Neuron (in vitro differentiated cells): ENCODE measurements around the gene MICAL2.

Experiments
- H2AFZ ChIP-seq: one replicate; pipeline ENCODE4 v1.6.1; 2013; ENCODE audit warnings: low read depth, mild to moderate bottlenecking, inconsistent platforms, low read length, moderate library complexity
- H3K27me3 ChIP-seq: one replicate; pipeline ENCODE4 v1.6.1; 2013; ENCODE audit warnings: low read length; ENCODE audit not compliant: insufficient read depth
- H3K36me3 ChIP-seq: one replicate; pipeline ENCODE4 v1.6.1; 2013; ENCODE audit warnings: low read length; ENCODE audit not compliant: insufficient read depth
- H3K4me1 ChIP-seq: one replicate; pipeline ENCODE4 v1.6.1; 2013; ENCODE audit warnings: low read length; ENCODE audit not compliant: insufficient read depth
- H3K4me3 ChIP-seq: 2 replicates; pipeline ENCODE4 v1.5.1; 2013; ENCODE audit warnings: mild to moderate bottlenecking, low read length, moderate library complexity
- H3K9me3 ChIP-seq: one replicate; pipeline ENCODE4 v1.6.1; 2013; ENCODE audit warnings: low read length

MICAL2 gene

GRCh38 chr11:12130180-12130980 lies 20.0 kb downstream of the MICAL2 start:
- Histone ChIP-seq H3K4me1 (no peaks in the 10 kb centered on the region), H3K27me3 (peaks cover 3% of the 10 kb centered on the region), H3K4me3 (no peak overlapping the region), H3K9me3 (no peaks in the 10 kb centered on the region), H3K36me3 (no peaks in the 10 kb centered on the region), H2AFZ (no peak overlapping the region)

- H3K36me3 ChIP-seq = no peaks in the 10 kb centered on the region
Observed at GRCh38 chr11:12131943-12132789, 21.8 kb downstream of the MICAL2 start.

GRCh38 chr11:12132790-12133145 lies 22.4 kb downstream of the MICAL2 start:
- H2AFZ ChIP-seq = no peak overlapping the region
- no peak overlapping the region for H3K4me3 ChIP-seq
- peaks cover 3% of the 10 kb centered on the region for H3K27me3 ChIP-seq
- peaks cover 2% of the 10 kb centered on the region for H3K4me1 ChIP-seq
- no peaks in the 10 kb centered on the region for H3K9me3 ChIP-seq
- H3K36me3 ChIP-seq = no peaks in the 10 kb centered on the region

More at GRCh38 chr11:12131943-12132789, 21.8 kb downstream of the MICAL2 start:
- H3K27me3 ChIP-seq = peaks cover 3% of the 10 kb centered on the region
- H3K4me3 ChIP-seq = no peak overlapping the region
- no peaks in the 10 kb centered on the region for H3K4me1 ChIP-seq
- H2AFZ ChIP-seq = no peak overlapping the region
- H3K9me3 ChIP-seq = no peaks in the 10 kb centered on the region

GRCh38 chr11:12133547-12134235 lies 23.3 kb downstream of the MICAL2 start:
- H2AFZ ChIP-seq = no peak overlapping the region
- peaks cover 9% of the 10 kb centered on the region for H3K4me1 ChIP-seq
- H3K36me3 ChIP-seq = no peaks in the 10 kb centered on the region
- H3K9me3 ChIP-seq = no peaks in the 10 kb centered on the region
- H3K4me3 ChIP-seq = no peak overlapping the region
- H3K27me3 ChIP-seq = peaks cover 3% of the 10 kb centered on the region

- Histone ChIP-seq H3K36me3 (no peaks in the 10 kb centered on the region), H3K4me3 (no peak overlapping the region), H3K4me1 (peaks cover 9% of the 10 kb centered on the region), H3K27me3 (peaks cover 3% of the 10 kb centered on the region), H2AFZ (no peak overlapping the region), H3K9me3 (no peaks in the 10 kb centered on the region)
Observed at GRCh38 chr11:12134236-12134585, 23.8 kb downstream of the MICAL2 start.

- H3K9me3 ChIP-seq = no peaks in the 10 kb centered on the region
- H3K27me3 ChIP-seq = peaks cover 3% of the 10 kb centered on the region
- H3K36me3 ChIP-seq = no peaks in the 10 kb centered on the region
- no peak overlapping the region for H2AFZ ChIP-seq
- no peak overlapping the region for H3K4me3 ChIP-seq
- H3K4me1 ChIP-seq = peaks cover 9% of the 10 kb centered on the region
Observed at GRCh38 chr11:12135185-12135584, 24.8 kb downstream of the MICAL2 start.

GRCh38 chr11:12137005-12137690 lies 26.8 kb downstream of the MICAL2 start:
- no peaks in the 10 kb centered on the region for H3K9me3 ChIP-seq
- no peaks in the 10 kb centered on the region for H3K36me3 ChIP-seq
- no peak overlapping the region for H2AFZ ChIP-seq
- H3K4me1 ChIP-seq = peaks cover 9% of the 10 kb centered on the region
- peaks cover 3% of the 10 kb centered on the region for H3K27me3 ChIP-seq
- no peak overlapping the region for H3K4me3 ChIP-seq

GRCh38 chr11:12137938-12138731 lies 27.7 kb downstream of the MICAL2 start:
- peak overlapping the region; percentile 39 for H2AFZ ChIP-seq
- peaks cover 5% of the 10 kb centered on the region for H3K27me3 ChIP-seq
- H3K9me3 ChIP-seq = no peaks in the 10 kb centered on the region
- H3K4me3 ChIP-seq = no peak overlapping the region
- H3K4me1 ChIP-seq = peaks cover 9% of the 10 kb centered on the region
- no peaks in the 10 kb centered on the region for H3K36me3 ChIP-seq

GRCh38 chr11:12139144-12139881 lies 28.9 kb downstream of the MICAL2 start:
- H3K4me3 ChIP-seq = no peak overlapping the region
- peaks cover 2% of the 10 kb centered on the region for H3K27me3 ChIP-seq
- no peaks in the 10 kb centered on the region for H3K9me3 ChIP-seq
- H2AFZ ChIP-seq = no peak overlapping the region
- H3K4me1 ChIP-seq = peaks cover 9% of the 10 kb centered on the region
- no peaks in the 10 kb centered on the region for H3K36me3 ChIP-seq

GRCh38 chr11:12140186-12140793 lies 29.9 kb downstream of the MICAL2 start:
- Histone ChIP-seq H3K9me3 (no peaks in the 10 kb centered on the region), H3K36me3 (no peaks in the 10 kb centered on the region), H3K4me1 (peaks cover 9% of the 10 kb centered on the region), H3K4me3 (no peak overlapping the region), H2AFZ (no peak overlapping the region), H3K27me3 (peaks cover 2% of the 10 kb centered on the region)

- Histone ChIP-seq H3K27me3 (peaks cover 2% of the 10 kb centered on the region), H3K9me3 (no peaks in the 10 kb centered on the region), H3K36me3 (no peaks in the 10 kb centered on the region), H3K4me3 (no peak overlapping the region), H3K4me1 (peaks cover 9% of the 10 kb centered on the region), H2AFZ (no peak overlapping the region)
Observed at GRCh38 chr11:12141283-12141682, 30.9 kb downstream of the MICAL2 start.
